Transverse colon (tissue), 4 donors: ENCODE results near the gene SYCP3. TPM values are rescaled to one million over a fixed set of nuclear protein-coding genes. Genes with fewer than 3 reads are reported as not detected.

ENCODE experiments used
- DNase-seq: peaks from one replicate; pipeline ENCODE4 v3.0.0-alpha.2; 2019
- H3K27ac ChIP-seq, 4 donors: fragments of 200-600 bp; sonication (generic); 2 replicates each; pipeline ENCODE4 v1.5.1; 2016 to 2018; ENCODE audit warnings: inconsistent platforms in 4 of 4
- H3K27me3 ChIP-seq: fragments of 200-600 bp; sonication (generic); 2 replicates; pipeline ENCODE4 v1.5.1; 2017; ENCODE audit warnings: inconsistent platforms
- H3K36me3 ChIP-seq, 4 donors: fragments of 200-600 bp; sonication (generic); 2 replicates each; pipeline ENCODE4 v1.5.1; 2017 to 2019; ENCODE audit warnings: inconsistent platforms in 4 of 4
- H3K4me1 ChIP-seq, 4 donors: fragments of 200-600 bp; sonication (generic); 2 replicates each; pipeline ENCODE4 v1.5.1; 2017 to 2020; ENCODE audit warnings: inconsistent platforms in 4 of 4
- H3K4me3 ChIP-seq, 4 donors: fragments of 200-600 bp; sonication (generic); 1 replicate in 1 of 4; 2 replicates in 3 of 4; pipeline versions ENCODE4 v1.5.1 to v1.6.1; 2017 to 2019; ENCODE audit warnings: inconsistent platforms in 4 of 4
- H3K9me3 ChIP-seq, 2 donors: fragments of 200-600 bp; sonication (generic); 2 replicates each; pipeline ENCODE4 v1.5.1; 2017 to 2019; ENCODE audit warnings: inconsistent platforms in 2 of 2
- CTCF ChIP-seq, 5 experiments: fragments of 200-600 bp in 3 of 5; fragments of 450-650 bp in 2 of 5; sonication (generic) in 3 of 5; IDR thresholded peaks; 1 replicate in 2 of 5; 2 replicates in 3 of 5; pipeline ENCODE4 v1.5.1; 2016 to 2017; ENCODE audit warnings: antibody characterized with exemption in 5 of 5, inconsistent platforms in 3 of 5, mild to moderate bottlenecking in 2 of 5, moderate library complexity in 1 of 5
- EP300 ChIP-seq: sonication (generic); formaldehyde crosslinking; IDR thresholded peaks from one replicate; pipeline ENCODE4 v1.6.1; 2017; ENCODE audit warnings: antibody characterized with exemption, low read depth
- POLR2A ChIP-seq: fragments of 450-650 bp; IDR thresholded peaks from one replicate; pipeline ENCODE4 v1.6.1; 2016; ENCODE audit warnings: antibody characterized with exemption, mild to moderate bottlenecking, moderate library complexity
- POLR2AphosphoS5 ChIP-seq, 3 donors: sonication (generic); formaldehyde crosslinking; IDR thresholded peaks; one replicate each; pipeline ENCODE4 v1.6.1; 2016; ENCODE audit warnings: antibody characterized with exemption in 3 of 3
- WGBS, 2 donors: methylation state at CpG; one replicate each; pipeline ENCODE4 v1.1.5; 2018; ENCODE audit warnings: low coverage in 1 of 2; 5-methylcytosine and 5-hydroxymethylcytosine counted together
- in situ Hi-C, 4 donors: fragments of 200-750 bp; cut with MboI; loops; one replicate each; pipeline versions ENCODE4 v1.15.0 to v1.15.1; 2017; ENCODE audit warnings: low sequenced_read_pairs in 3 of 4, low pct_ligation_motif_present in 1 of 4, low pct_unique_long_range_greater_than_20kb in 1 of 4
- intact Hi-C: fragments of 100-400 bp; cut with DNase I; formaldehyde crosslinking; loops from one replicate; pipeline ENCODE4 v1.15.1; 2023; ENCODE audit warnings: low total_unique reads
- total RNA-seq, 4 donors: library from RNA; depleted of rRNA; stranded (reverse); fragments of >200 nt; gene quantifications; one replicate each; pipeline ENCODE4 v1.1.0, GENCODE V29; 2016

Gene SYCP3
- total RNA-seq, 4 donors from 2014 or later, result 0.16 TPM; not detected in 3

- no peaks in the 10 kb centered on the region for H3K27me3 ChIP-seq
- H3K36me3 ChIP-seq, result no peaks in the 10 kb centered on the region
- WGBS, 2 donors, result 91 to 93% methylated on average over 6 of the region's 6 CpGs
- DNase-seq, result no peak
- peaks cover 4 to 55% (median 10%) of the 10 kb centered on the region in 4 donors for H3K4me1 ChIP-seq
- TF ChIP-seq EP300 (no peak), POLR2AphosphoS5 (IDR thresholded peaks at IDR 0.05) (no peak), CTCF (IDR thresholded peaks at IDR 0.05) (no peak), POLR2A (no peak)
- intact Hi-C loops (no loop called here), in situ Hi-C loops (loop anchor here in 2 of 4 donors (10.0 kb wide), 2 partner anchors 55 to 65 kb away; partner anchors contain the start of gene GNPTAB (in 1 of the 2))
- H3K4me3 ChIP-seq, result no peak overlapping the region
- H3K9me3 ChIP-seq, result no peaks in the 10 kb centered on the region
- peak overlapping the region in 2 of 4 donors; percentile 11 to 39 for H3K27ac ChIP-seq
Observed at GRCh38 chr12:101779626-101780025, 40.4 kb upstream of the SYCP3 start.

- TF ChIP-seq POLR2A (no peak), EP300 (no peak)
- no peaks in the 10 kb centered on the region for H3K9me3 ChIP-seq
- intact Hi-C loops, result no loop called here
- no peaks in the 10 kb centered on the region for H3K27me3 ChIP-seq
- in situ Hi-C loops, result loop anchor here in 2 of 4 donors (10.0 kb wide), 2 partner anchors 56 to 66 kb away; partner anchors contain the start of gene GNPTAB (in 1 of the 2)
- no peak for DNase-seq
- H3K4me3 ChIP-seq, result no peak overlapping the region
- H3K4me1 ChIP-seq, result peaks cover 3 to 54% (median 9%) of the 10 kb centered on the region in 4 donors
- WGBS, 2 donors, result 70% methylated on average over 3 of the region's 3 CpGs; no CpG with 5 or more reads in 1 of the 2 donors
- peak overlapping the region in 2 of 4 donors; percentile 11 to 39 for H3K27ac ChIP-seq
- no peaks in the 10 kb centered on the region for H3K36me3 ChIP-seq
Observed at GRCh38 chr12:101779200-101779599, 39.9 kb upstream of the SYCP3 start.

- intact Hi-C loops (no loop called here), in situ Hi-C loops (loop anchor here in 2 of 4 donors (10.0 kb wide), 2 partner anchors 57 to 67 kb away; partner anchors contain the start of gene GNPTAB (in 1 of the 2))
- Histone ChIP-seq H3K27ac (peak overlapping the region in 3 of 4 donors; percentile 14 to 23 (median 18)), H3K4me1 (peaks cover 0 to 52% (median under 1%) of the 10 kb centered on the region in 4 donors), H3K4me3 (no peak overlapping the region), H3K9me3 (no peaks in the 10 kb centered on the region), H3K27me3 (no peaks in the 10 kb centered on the region), H3K36me3 (no peaks in the 10 kb centered on the region)
- no peak for DNase-seq
- 81 to 100% methylated on average over 1 to 4 of the region's 4 CpGs for WGBS, 2 donors
- no peak for TF ChIP-seq POLR2A
- no peak for TF ChIP-seq CTCF (IDR thresholded peaks at IDR 0.05)
- TF ChIP-seq POLR2AphosphoS5 (IDR thresholded peaks at IDR 0.05), result no peak
- no peak for TF ChIP-seq EP300
Observed at GRCh38 chr12:101777978-101778377, 38.7 kb upstream of the SYCP3 start.

GRCh38 chr12:101777485-101777884 lies 38.2 kb upstream of the SYCP3 start:
- WGBS, 2 donors, result 39% methylated on average over 3 of the region's 3 CpGs; no CpG with 5 or more reads in 1 of the 2 donors
- no peaks in the 10 kb centered on the region for H3K9me3 ChIP-seq
- in situ Hi-C loops, result loop anchor here in 2 of 4 donors (10.0 kb wide), 2 partner anchors 57 to 67 kb away; partner anchors contain the start of gene GNPTAB (in 1 of the 2)
- H3K27me3 ChIP-seq, result no peaks in the 10 kb centered on the region
- TF ChIP-seq CTCF (IDR thresholded peaks at IDR 0.05) (no peak), POLR2A (no peak), EP300 (no peak), POLR2AphosphoS5 (IDR thresholded peaks at IDR 0.05) (no peak)
- H3K4me1 ChIP-seq, result peaks cover 0 to 52% (median 0%) of the 10 kb centered on the region in 4 donors
- peak overlapping the region; percentile 9 to 30 (median 20) for H3K27ac ChIP-seq
- DNase-seq, result no peak
- H3K36me3 ChIP-seq, result no peaks in the 10 kb centered on the region
- intact Hi-C loops, result no loop called here
- H3K4me3 ChIP-seq, result no peak overlapping the region
